ENCODE measurements around the gene FCN1. TPM values are rescaled to one million over a fixed set of nuclear protein-coding genes. Genes with fewer than 3 reads are reported as not detected.

FCN1 gene
- total RNA-seq, 1 experiment from 2014 or later: not detected

DNA sequence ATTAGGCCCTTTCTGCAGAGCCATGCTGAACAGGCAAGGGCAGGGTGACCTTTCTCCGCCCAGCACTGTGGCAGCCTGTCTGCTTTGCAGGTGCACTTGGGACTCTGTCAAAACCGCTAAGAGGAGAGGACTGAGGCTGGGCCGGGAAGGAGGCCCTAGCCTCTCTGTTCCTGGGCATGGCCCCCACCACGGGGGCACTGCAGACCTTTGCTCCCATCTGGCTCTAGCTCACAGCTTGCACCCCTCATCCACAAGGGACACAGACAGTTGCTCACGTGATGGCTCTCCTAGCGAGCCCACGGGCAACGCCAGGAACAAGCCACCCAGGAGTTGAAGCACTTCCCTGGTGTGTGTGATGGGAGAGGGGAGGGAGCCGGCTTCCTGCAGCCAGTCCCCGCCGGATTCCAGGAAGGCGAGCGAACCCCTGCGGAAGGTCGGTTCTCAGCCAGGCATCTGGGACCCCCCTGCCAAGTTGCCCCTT is 43.0 kb upstream of the FCN1 start:
- Histone ChIP-seq H3F3A (ENCODE audit: low read length, unreplicated experiment) (no peaks in the 10 kb centered on the region), H3K4me1 (ENCODE audit: insufficient read depth, low read length) (no peaks in the 10 kb centered on the region), H3K79me2 (ENCODE audit: low read length) (no peaks in the 10 kb centered on the region), H3K36me3 (ENCODE audit: low read depth, low read length) (no peaks in the 10 kb centered on the region), H3K27ac (ENCODE audit: low read length) (no peak overlapping the region), H3K9me3 (ENCODE audit: low read length) (no peaks in the 10 kb centered on the region), H3K9ac (ENCODE audit: low read length) (no peak overlapping the region), H3K4me3 (ENCODE audit: low read length) (no peak overlapping the region), H4K20me1 (ENCODE audit: low read length) (no peaks in the 10 kb centered on the region), H2AFZ (ENCODE audit: low read length) (no peak overlapping the region), H3K27me3 (ENCODE audit: low read length) (0 out of 2 replicates have a peak, but pooled peaks cover 3% of the 10 kb centered on the region), H3K4me2 (ENCODE audit: low read length) (no peak overlapping the region), H3K9me2 (replicated peaks; ENCODE audit: low read length) (no peaks in the 10 kb centered on the region)
- DNase-seq (no peak), ATAC-seq (no peak)
- ChIA-PET CTCF (no interaction called here), POLR2A (ENCODE audit: unreplicated experiment) (no interaction called here)
- intact Hi-C loops (cut with micrococcal nuclease): no loop called here
- TF ChIP-seq EZH2 (IDR thresholded peaks at IDR 0.05; ENCODE audit: low read length, unreplicated experiment): no peak
- no TSS peak for BruUV-seq (replicated peaks)

DNA sequence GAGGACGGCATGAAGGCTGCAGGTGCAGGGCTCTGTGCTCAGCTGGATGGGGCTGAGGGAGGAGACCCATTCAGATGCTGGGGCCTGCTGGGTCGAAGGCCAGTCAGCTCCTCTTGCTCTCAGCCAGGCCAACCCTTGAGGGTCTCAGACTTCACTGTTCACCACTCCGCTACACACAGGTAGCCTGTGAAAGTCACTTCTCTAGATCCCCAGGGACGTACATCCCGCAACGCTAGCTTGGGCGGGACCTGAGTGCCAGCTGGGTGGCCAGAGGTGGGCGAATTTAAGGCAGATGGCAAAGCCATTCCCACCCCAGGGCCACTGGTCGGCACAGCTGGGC is 42.2 kb upstream of the FCN1 start:
- POLR2A ChIA-PET (ENCODE audit: unreplicated experiment): no interaction called here
- CTCF ChIA-PET: no interaction called here
- H3K9me2 ChIP-seq (replicated peaks; ENCODE audit: low read length): no peaks in the 10 kb centered on the region
- ATAC-seq: no peak
- H4K20me1 ChIP-seq (ENCODE audit: low read length): no peaks in the 10 kb centered on the region
- no peak overlapping the region for H3K9ac ChIP-seq (ENCODE audit: low read length)
- intact Hi-C loops (cut with micrococcal nuclease): no loop called here
- no peak overlapping the region for H3K4me2 ChIP-seq (ENCODE audit: low read length)
- no peaks in the 10 kb centered on the region for H3K36me3 ChIP-seq (ENCODE audit: low read depth, low read length)
- TF ChIP-seq EZH2 (IDR thresholded peaks at IDR 0.05; ENCODE audit: low read length, unreplicated experiment) (no peak), EZH2phosphoT487 (IDR thresholded peaks at IDR 0.05; ENCODE audit: borderline replicate concordance, low read length) (no peak), CTCF (conservative IDR thresholded peaks at IDR 0.05; ENCODE audit: low read depth, low read length) (no peak)
- H3F3A ChIP-seq (ENCODE audit: low read length, unreplicated experiment): no peaks in the 10 kb centered on the region
- no peaks in the 10 kb centered on the region for H3K79me2 ChIP-seq (ENCODE audit: low read length)
- H3K27ac ChIP-seq (ENCODE audit: low read length): no peak overlapping the region
- 0 out of 2 replicates have a peak, but pooled peaks cover 3% of the 10 kb centered on the region for H3K27me3 ChIP-seq (ENCODE audit: low read length)
- H2AFZ ChIP-seq (ENCODE audit: low read length): no peak overlapping the region
- H3K4me1 ChIP-seq (ENCODE audit: insufficient read depth, low read length): no peaks in the 10 kb centered on the region
- no peaks in the 10 kb centered on the region for H3K9me3 ChIP-seq (ENCODE audit: low read length)
- no peak overlapping the region for H3K4me3 ChIP-seq (ENCODE audit: low read length)
- no peak for DNase-seq
- no TSS peak for BruUV-seq (replicated peaks)

- H3F3A ChIP-seq (ENCODE audit: low read length, unreplicated experiment): no peaks in the 10 kb centered on the region
- H3K4me3 ChIP-seq (ENCODE audit: low read length): no peak overlapping the region
- H3K79me2 ChIP-seq (ENCODE audit: low read length): no peaks in the 10 kb centered on the region
- no peak overlapping the region for H3K27ac ChIP-seq (ENCODE audit: low read length)
- H3K4me1 ChIP-seq (ENCODE audit: insufficient read depth, low read length): no peaks in the 10 kb centered on the region
- no peaks in the 10 kb centered on the region for H4K20me1 ChIP-seq (ENCODE audit: low read length)
- POLR2A ChIA-PET (ENCODE audit: unreplicated experiment): no interaction called here
- H3K9me2 ChIP-seq (replicated peaks; ENCODE audit: low read length): no peaks in the 10 kb centered on the region
- H3K36me3 ChIP-seq (ENCODE audit: low read depth, low read length): no peaks in the 10 kb centered on the region
- H3K4me2 ChIP-seq (ENCODE audit: low read length): no peak overlapping the region
- no peaks in the 10 kb centered on the region for H3K9me3 ChIP-seq (ENCODE audit: low read length)
- DNase-seq: no peak
- H3K27me3 ChIP-seq (ENCODE audit: low read length): 0 out of 2 replicates have a peak, but pooled peaks cover 3% of the 10 kb centered on the region
- TF ChIP-seq EZH2 (IDR thresholded peaks at IDR 0.05; ENCODE audit: low read length, unreplicated experiment): no peak
- intact Hi-C loops (cut with micrococcal nuclease): no loop called here
- ATAC-seq: no peak
- BruUV-seq (replicated peaks): no TSS peak
- H2AFZ ChIP-seq (ENCODE audit: low read length): no peak overlapping the region
- CTCF ChIA-PET: no interaction called here
- no peak overlapping the region for H3K9ac ChIP-seq (ENCODE audit: low read length)
These were observed 41.6 kb upstream of the FCN1 start for GRCh38 chr9:134959126-134959970.
